Heart left ventricle (tissue), 16 donors: ENCODE data around the gene DHX35. TPM values are rescaled to one million over a fixed set of nuclear protein-coding genes. Genes with fewer than 3 reads are reported as not detected.

Experiments
- ATAC-seq, 4 donors: fragments of 200-7000 bp; cut with Tn5 transposase; one replicate each; pipeline ENCODE4 v1.9.1; 2020 to 2022; ENCODE audit warnings: moderate library complexity in 4 of 4, mild to moderate bottlenecking in 3 of 4, moderate number of reproducible peaks in 1 of 4
- DNase-seq, 5 donors: peaks; one replicate each; pipeline ENCODE4 v3.0.0-alpha.2; 2020
- H3K27ac ChIP-seq, 12 donors: fragments of 200-600 bp; sonication (generic) in 4 of 12; one replicate each; pipeline versions ENCODE4 v1.5.0 to v1.8.0; 2016 to 2022; ENCODE audit warnings: mild to moderate bottlenecking in 2 of 12
- H3K27me3 ChIP-seq, 9 donors: fragments of 200-600 bp; sonication (generic) in 2 of 9; one replicate each; pipeline versions ENCODE4 v1.5.1 to v1.8.0; 2016 to 2022; ENCODE audit warnings: mild to moderate bottlenecking in 3 of 9
- H3K36me3 ChIP-seq, 9 donors: fragments of 200-600 bp; sonication (generic) in 2 of 9; one replicate each; pipeline versions ENCODE4 v1.5.0 to v1.8.0; 2018 to 2022; ENCODE audit warnings: mild to moderate bottlenecking in 2 of 9
- H3K4me1 ChIP-seq, 12 donors: fragments of 200-600 bp; sonication (generic) in 4 of 12; one replicate each; pipeline versions ENCODE4 v1.5.0 to v1.8.0; 2016 to 2022; ENCODE audit warnings: mild to moderate bottlenecking in 3 of 12
- H3K4me3 ChIP-seq, 12 donors: fragments of 200-600 bp; sonication (generic) in 4 of 12; one replicate each; pipeline versions ENCODE4 v1.5.0 to v1.8.0; 2017 to 2022; ENCODE audit warnings: mild to moderate bottlenecking in 9 of 12, moderate library complexity in 4 of 12
- H3K9me3 ChIP-seq, 12 donors: fragments of 200-600 bp; sonication (generic) in 4 of 12; one replicate each; pipeline versions ENCODE4 v1.5.0 to v1.8.0; 2016 to 2022; ENCODE audit warnings: mild to moderate bottlenecking in 1 of 12
- POLR2A ChIP-seq, 2 donors: fragments of 450-650 bp; IDR thresholded peaks; one replicate each; pipeline ENCODE4 v1.6.1; 2017; ENCODE audit warnings: antibody characterized with exemption in 2 of 2, mild to moderate bottlenecking in 2 of 2, moderate library complexity in 2 of 2
- WGBS, 4 donors: extraction: QIAGEN DNeasy Blood & Tissue Kit in 2 of 4; methylation state at CpG; one replicate each; pipeline versions ENCODE4 v1.1.5 to v1.1.7; 2013 to 2018; 5-methylcytosine and 5-hydroxymethylcytosine counted together
- intact Hi-C, 10 donors: fragments of 100-400 bp; cut with DNase I; formaldehyde crosslinking; loops; one replicate each; pipeline versions ENCODE4 v1.11.1 to v1.14.2; 2022
- polyA plus RNA-seq, 2 donors: library from polyadenylated mRNA; stranded (reverse); fragments of 200-250 nt; gene quantifications; one replicate each; pipeline ENCODE4 v1.2.3, GENCODE V29; 2013
- total RNA-seq, 9 donors: library from RNA; depleted of rRNA in 2 of 9; stranded (reverse); fragments of >200 nt in 2 of 9; fragmentation: NEBNext Ultra II Directional in 3 of 9; extraction: Animal tissue kit (Norgen Biotek cat#: 25700) in 3 of 9; gene quantifications; one replicate each; pipeline versions ENCODE4 v1.1.0 to v1.2.4, GENCODE V29; 2016 to 2023
- TF ChIP-seq, protein P1 (sequence below), 12 donors: fragments of 200-600 bp; sonication (generic) in 4 of 12; IDR thresholded peaks; one replicate each; pipeline versions ENCODE4 v1.5.0 to v1.8.0; 2018 to 2022; ENCODE audit warnings: antibody characterized with exemption in 12 of 12, mild to moderate bottlenecking in 5 of 12
- donor health status: ischemic (EF 13 %, LVEDD 7.1; RV severe dilation, severe dysfunction).
- donor health status: healthy with polysubstance abuse.
- donor health status: DM: no; HTN: yes; CAD: no.
- donor health status: DM: no; HTN: no; CAD: no.
- donor health status: ischemic (EF 25% LVEDD 6.9; RV normal size, moderate dysfunction).
- donor health status: ischemic (EF 25% LVEDD 5.7; RV mildly dilated, moderate dysfunction).
- donor health status: healthy.
- donor health status: DM: yes; HTN: yes; CAD: no.
- donor health status: ischemic (EF 35%, LVEDD 5.7; RV mildly dilated, moderate dysfunction).
- donor health status: nonischemic (EF 11% LVEDD 7.7; RV severe dilation, severe dysfunction).
- donor health status: DM: yes; HTN: yes; CAD: no.
- donor health status: PGD.
- donor health status: ischemic (EF 29% LVEDD 5.4; RV normal size, mild dysfunction).
- donor health status: nonischemic (EF 23%, LVEDD 6.1; RV moderate dilation, normal function).

The DHX35 gene
- total and polyA plus RNA-seq, 11 donors = 6.0 to 41.7 (median 11.1) TPM

DNA sequence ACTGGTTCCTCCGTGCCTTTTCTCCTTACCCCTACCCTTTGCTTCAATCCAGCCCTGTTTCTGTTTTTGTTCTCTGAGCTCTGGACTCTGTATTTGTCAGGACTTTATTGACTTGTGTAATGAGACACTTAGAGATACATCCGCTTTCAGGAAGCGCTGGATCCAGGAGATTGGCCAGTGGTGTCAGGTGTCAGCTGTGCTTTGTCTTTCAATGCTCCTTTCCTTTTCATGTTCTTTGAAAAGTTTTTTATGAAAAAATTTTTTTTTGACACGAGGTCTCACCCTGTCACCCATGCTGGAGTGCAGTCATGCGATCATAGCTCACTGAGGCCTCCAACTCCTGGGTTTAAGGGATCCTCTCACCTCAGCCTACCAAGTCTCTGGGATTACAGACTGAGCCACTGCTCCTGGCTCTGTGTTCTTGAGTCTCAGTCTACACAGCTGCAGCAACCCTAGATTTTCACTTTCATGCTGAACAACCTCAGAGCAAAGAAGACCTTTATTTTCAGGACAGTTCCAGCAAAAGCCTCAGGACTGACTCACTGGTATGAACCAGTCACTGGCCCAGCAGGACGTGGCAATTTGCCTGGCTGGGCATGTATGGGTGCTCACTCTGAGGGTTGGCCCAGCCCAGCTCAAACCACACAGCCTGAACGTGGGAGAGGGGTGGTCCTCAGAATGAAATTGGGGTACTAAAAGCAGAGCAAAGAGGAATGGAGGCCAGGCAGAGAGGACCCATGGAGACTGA, 108.5 kb downstream of the DHX35 start:
- WGBS, 4 donors = 54 to 68% (median 63%) methylated on average over 6 to 7 of the region's 7 CpGs
- DNase-seq (no peak), ATAC-seq (no peak)
- H3K4me1 ChIP-seq = no peaks in the 10 kb centered on the region
- H3K9me3 ChIP-seq = peaks cover 0 to 10% (median 0%) of the 10 kb centered on the region in 12 donors
- peaks cover 0 to 36% (median 4%) of the 10 kb centered on the region in 9 donors for H3K27me3 ChIP-seq
- H3K4me3 ChIP-seq = no peak overlapping the region
- intact Hi-C loops = no loop called here
- TF ChIP-seq POLR2A (IDR thresholded peaks at IDR 0.05) = no peak
- TF ChIP-seq, protein P1, sequence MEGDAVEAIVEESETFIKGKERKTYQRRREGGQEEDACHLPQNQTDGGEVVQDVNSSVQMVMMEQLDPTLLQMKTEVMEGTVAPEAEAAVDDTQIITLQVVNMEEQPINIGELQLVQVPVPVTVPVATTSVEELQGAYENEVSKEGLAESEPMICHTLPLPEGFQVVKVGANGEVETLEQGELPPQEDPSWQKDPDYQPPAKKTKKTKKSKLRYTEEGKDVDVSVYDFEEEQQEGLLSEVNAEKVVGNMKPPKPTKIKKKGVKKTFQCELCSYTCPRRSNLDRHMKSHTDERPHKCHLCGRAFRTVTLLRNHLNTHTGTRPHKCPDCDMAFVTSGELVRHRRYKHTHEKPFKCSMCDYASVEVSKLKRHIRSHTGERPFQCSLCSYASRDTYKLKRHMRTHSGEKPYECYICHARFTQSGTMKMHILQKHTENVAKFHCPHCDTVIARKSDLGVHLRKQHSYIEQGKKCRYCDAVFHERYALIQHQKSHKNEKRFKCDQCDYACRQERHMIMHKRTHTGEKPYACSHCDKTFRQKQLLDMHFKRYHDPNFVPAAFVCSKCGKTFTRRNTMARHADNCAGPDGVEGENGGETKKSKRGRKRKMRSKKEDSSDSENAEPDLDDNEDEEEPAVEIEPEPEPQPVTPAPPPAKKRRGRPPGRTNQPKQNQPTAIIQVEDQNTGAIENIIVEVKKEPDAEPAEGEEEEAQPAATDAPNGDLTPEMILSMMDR (IDR thresholded peaks at IDR 0.05) = no peak
- no peak overlapping the region for H3K27ac ChIP-seq
- H3K36me3 ChIP-seq = no peaks in the 10 kb centered on the region

DNA sequence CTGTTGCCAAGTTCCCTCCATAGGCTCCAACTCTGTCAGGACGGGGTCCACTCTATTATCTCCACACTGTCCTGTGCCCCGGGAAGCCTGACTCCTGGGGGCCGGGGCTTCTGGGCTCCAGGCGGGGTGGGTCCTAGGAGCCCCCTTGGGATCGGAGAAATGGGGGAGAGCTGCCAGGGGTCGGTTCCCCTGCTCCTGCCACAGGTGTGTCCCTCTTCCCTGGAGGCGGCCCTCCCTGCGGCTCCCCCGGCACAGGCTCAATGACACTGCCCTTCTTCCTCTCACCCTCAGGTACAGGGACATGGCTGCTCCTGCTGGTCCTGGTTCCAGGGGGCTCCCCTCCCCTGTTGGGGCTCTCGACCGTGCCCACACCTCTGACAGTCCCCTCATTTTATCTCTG, 110.0 kb downstream of the DHX35 start:
- 82 to 89% (median 84%) methylated on average over 10 to 11 of the region's 11 CpGs for WGBS, 4 donors
- TF ChIP-seq, protein P1 (IDR thresholded peaks at IDR 0.05) = no peak
- TF ChIP-seq POLR2A (IDR thresholded peaks at IDR 0.05) = no peak
- peak in 1 of 4 donors; percentile 20 for ATAC-seq

DNA sequence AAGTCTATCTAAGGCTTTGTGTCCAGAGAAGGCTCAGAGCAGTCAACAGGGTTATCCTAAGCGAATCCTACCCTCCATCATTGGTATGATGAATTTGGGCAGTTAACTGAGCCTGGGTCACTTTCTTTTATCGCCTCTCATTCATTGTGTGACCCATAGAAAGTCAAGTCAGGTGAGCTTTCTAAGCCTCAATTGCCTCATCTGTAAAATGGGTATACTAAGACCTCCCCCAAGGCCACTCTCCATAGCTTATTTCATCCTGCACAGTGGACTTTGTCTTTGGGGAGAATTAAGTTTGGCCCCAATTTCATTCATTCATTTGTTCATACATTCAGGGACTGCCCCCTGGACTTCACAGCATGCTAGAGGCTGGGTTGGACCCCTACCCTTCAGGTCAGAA, 110.5 kb downstream of the DHX35 start:
- Histone ChIP-seq H3K9me3 (peaks cover 0 to 10% (median 0%) of the 10 kb centered on the region in 12 donors), H3K27me3 (peaks cover 0 to 46% (median 9%) of the 10 kb centered on the region in 9 donors), H3K27ac (no peak overlapping the region), H3K36me3 (no peaks in the 10 kb centered on the region), H3K4me3 (no peak overlapping the region), H3K4me1 (no peaks in the 10 kb centered on the region)
- ATAC-seq = no peak
- TF ChIP-seq, protein P1 (IDR thresholded peaks at IDR 0.05) = no peak
- no peak for TF ChIP-seq POLR2A (IDR thresholded peaks at IDR 0.05)
- no peak for DNase-seq
- 91 to 97% (median 94%) methylated on average over 2 of the region's 2 CpGs for WGBS, 4 donors
- intact Hi-C loops = no loop called here

More for the DNA sequence above, 110.0 kb downstream of the DHX35 start:
- Histone ChIP-seq H3K4me3 (no peak overlapping the region), H3K9me3 (peaks cover 0 to 10% (median 0%) of the 10 kb centered on the region in 12 donors), H3K4me1 (no peaks in the 10 kb centered on the region), H3K36me3 (no peaks in the 10 kb centered on the region), H3K27me3 (peaks cover 0 to 46% (median 5%) of the 10 kb centered on the region in 9 donors), H3K27ac (no peak overlapping the region)
- no peak for DNase-seq
- intact Hi-C loops = no loop called here

DNA sequence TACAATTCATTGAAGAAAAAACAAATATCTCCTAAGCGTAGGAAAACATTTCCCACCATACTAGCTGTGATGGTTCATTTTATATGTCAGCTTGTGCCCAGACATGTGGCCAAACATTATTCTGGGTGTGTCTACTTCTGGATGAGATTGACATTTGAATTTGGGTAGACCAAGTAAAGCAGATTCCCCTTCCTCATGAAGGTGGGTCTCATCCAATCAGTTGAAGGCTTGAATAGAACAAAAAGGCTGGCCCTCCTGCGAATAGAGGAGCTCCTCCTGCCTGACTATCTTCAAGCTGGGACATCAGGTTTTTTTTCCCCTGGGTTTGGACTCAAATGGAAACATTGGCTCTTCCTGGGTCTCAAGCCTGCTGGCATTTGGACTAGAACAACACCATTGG, 113.6 kb downstream of the DHX35 start:
- intact Hi-C loops = no loop called here
- WGBS, 4 donors = 82 to 91% (median 88%) methylated on average over 2 of the region's 2 CpGs
- peaks cover 0 to 28% (median 6%) of the 10 kb centered on the region in 9 donors for H3K27me3 ChIP-seq
- H3K4me3 ChIP-seq = no peak overlapping the region
- no peak for DNase-seq
- no peak for ATAC-seq
- H3K36me3 ChIP-seq = no peaks in the 10 kb centered on the region
- H3K27ac ChIP-seq = no peak overlapping the region
- H3K9me3 ChIP-seq = no peaks in the 10 kb centered on the region
- H3K4me1 ChIP-seq = no peaks in the 10 kb centered on the region
- no peak for TF ChIP-seq POLR2A (IDR thresholded peaks at IDR 0.05)
- TF ChIP-seq, protein P1 (IDR thresholded peaks at IDR 0.05) = no peak
